Coronary artery (tissue), 2 donors: ENCODE data around the gene IFT80.

Experiments used
- DNase-seq: peaks from one replicate; pipeline ENCODE4 v3.0.0-alpha.2; 2017; ENCODE audit warnings: low spot score
- H3K27ac ChIP-seq, 2 donors: fragments of 200-600 bp; sonication (generic); one replicate each; pipeline ENCODE4 v1.5.1; 2016 to 2019
- H3K4me3 ChIP-seq: fragments of 200-600 bp; sonication (generic); 2 replicates; pipeline ENCODE4 v1.5.1; 2016; ENCODE audit warnings: mild to moderate bottlenecking, moderate library complexity
- TF ChIP-seq, protein P1 (sequence below): fragments of 200-600 bp; sonication (generic); IDR thresholded peaks from one replicate; pipeline ENCODE4 v1.5.1; 2019; ENCODE audit warnings: antibody characterized with exemption

Gene IFT80

GRCh38 chr3:160400702-160401150 lies 1.7 kb upstream of the IFT80 start:
- Histone ChIP-seq H3K4me3 (peak overlapping the region; percentile 91), H3K27ac (peak overlapping the region; percentile 85 to 95)
- peak; percentile 73 for DNase-seq
- TF ChIP-seq, protein P1, sequence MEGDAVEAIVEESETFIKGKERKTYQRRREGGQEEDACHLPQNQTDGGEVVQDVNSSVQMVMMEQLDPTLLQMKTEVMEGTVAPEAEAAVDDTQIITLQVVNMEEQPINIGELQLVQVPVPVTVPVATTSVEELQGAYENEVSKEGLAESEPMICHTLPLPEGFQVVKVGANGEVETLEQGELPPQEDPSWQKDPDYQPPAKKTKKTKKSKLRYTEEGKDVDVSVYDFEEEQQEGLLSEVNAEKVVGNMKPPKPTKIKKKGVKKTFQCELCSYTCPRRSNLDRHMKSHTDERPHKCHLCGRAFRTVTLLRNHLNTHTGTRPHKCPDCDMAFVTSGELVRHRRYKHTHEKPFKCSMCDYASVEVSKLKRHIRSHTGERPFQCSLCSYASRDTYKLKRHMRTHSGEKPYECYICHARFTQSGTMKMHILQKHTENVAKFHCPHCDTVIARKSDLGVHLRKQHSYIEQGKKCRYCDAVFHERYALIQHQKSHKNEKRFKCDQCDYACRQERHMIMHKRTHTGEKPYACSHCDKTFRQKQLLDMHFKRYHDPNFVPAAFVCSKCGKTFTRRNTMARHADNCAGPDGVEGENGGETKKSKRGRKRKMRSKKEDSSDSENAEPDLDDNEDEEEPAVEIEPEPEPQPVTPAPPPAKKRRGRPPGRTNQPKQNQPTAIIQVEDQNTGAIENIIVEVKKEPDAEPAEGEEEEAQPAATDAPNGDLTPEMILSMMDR, result no peak

GRCh38 chr3:160400030-160400701 lies 1.1 kb upstream of the IFT80 start:
- DNase-seq, result peak; percentile 85
- Histone ChIP-seq H3K4me3 (peak overlapping the region; percentile 91), H3K27ac (peak overlapping the region; percentile 85 to 95)
- TF ChIP-seq, protein P1, result no peak

DNA sequence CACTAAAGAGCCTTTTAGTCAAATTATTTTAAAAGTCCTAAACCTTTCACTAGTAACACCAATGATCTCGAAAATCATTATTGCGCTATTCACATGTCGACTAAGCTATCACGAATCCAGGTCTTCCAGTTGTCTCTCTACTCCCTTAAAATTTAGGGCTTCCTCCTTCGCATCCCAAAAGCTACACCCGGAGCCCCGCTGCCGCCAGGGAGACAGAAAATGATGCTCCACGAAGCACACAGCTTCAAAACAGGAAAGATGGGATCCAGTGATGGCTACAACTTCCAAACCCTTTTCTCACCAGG lies 253 bp downstream of the IFT80 start:
- TF ChIP-seq, protein P1, result no peak
- DNase-seq, result no peak
- peak overlapping the region; percentile 91 for H3K4me3 ChIP-seq
- H3K27ac ChIP-seq, result peak overlapping the region; percentile 85 to 95

- TF ChIP-seq, protein P1, result no peak
- Histone ChIP-seq H3K27ac (no peak overlapping the region), H3K4me3 (no peak overlapping the region)
- DNase-seq, result no peak
Observed at GRCh38 chr3:160395297-160395696, 3.7 kb downstream of the IFT80 start.

DNA sequence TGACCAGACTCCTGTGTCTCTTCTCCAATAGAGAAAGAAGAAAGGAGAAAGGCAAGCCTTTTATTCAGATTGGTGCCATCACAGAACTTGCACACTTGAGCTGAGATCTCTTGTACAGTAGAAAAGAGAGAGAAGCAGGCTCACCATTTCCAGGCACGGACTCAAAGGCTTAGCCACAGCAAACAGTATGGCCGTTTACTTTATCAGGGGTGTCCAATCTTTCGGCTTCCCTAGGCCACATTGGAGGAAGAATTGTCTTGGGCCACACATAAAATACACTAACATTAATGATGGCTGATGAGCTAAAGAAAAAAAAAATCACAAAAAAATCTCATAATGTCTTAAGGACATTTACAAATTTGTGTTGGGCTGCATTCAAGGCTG lies 5.0 kb downstream of the IFT80 start:
- TF ChIP-seq, protein P1, result no peak
- Histone ChIP-seq H3K27ac (no peak overlapping the region), H3K4me3 (no peak overlapping the region)
- no peak for DNase-seq

DNA sequence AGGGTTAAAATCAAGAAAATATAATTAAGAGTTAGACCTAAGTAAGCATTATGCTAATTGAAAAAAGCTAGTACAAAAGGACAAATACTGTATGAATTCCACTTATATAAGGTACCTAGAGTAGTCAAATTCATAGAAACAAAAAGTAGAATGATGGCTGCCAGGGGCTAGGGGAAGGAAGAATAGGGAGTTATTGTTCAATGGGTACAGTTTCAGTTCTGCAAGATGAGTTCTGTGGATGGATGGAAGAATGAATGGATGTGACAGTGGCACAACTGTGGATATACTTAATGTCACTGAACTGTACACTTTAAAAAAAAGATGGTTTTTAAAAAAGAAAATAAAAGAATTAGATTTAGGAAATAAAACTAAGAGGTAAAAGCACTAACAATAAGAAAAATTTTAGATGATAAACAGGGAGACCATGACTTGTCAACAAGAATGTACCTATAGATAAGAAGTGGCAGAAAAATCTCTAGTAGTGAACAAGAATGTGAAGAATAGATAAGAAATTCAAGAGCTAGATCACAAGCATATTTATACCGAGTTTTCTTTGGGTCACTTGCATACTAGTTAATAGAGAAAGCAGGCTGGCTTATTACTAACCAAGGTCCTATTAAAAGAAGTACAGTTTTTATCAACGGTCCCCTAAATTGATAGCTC lies 5.5 kb downstream of the IFT80 start:
- no peak for DNase-seq
- no peak overlapping the region for H3K4me3 ChIP-seq

More for the DNA sequence above, 5.5 kb downstream of the IFT80 start:
- TF ChIP-seq, protein P1, result no peak
- no peak overlapping the region for H3K27ac ChIP-seq
